BE2C (cell line): ENCODE results near the gene HIPK1.

Source experiments
- DNase-seq: peaks from one replicate; pipeline ENCODE4 v3.0.0-alpha.2; 2020
- H3K27me3 ChIP-seq: fragments of 250-450 bp; sonication (Bioruptor Pico); 2 replicates; pipeline ENCODE4 v1.5.1; 2020; ENCODE audit warnings: mild to moderate bottlenecking
- H3K36me3 ChIP-seq: fragments of 250-450 bp; sonication (Bioruptor Pico); 2 replicates; pipeline ENCODE4 v1.5.1; 2020; ENCODE audit warnings: mild to moderate bottlenecking
- H3K4me1 ChIP-seq: fragments of 250-450 bp; sonication (Bioruptor Pico); 2 replicates; pipeline ENCODE4 v1.5.1; 2020
- H3K4me3 ChIP-seq: 2 replicates; pipeline ENCODE4 v1.5.1; 2011; ENCODE audit warnings: low read depth, low read length
- H3K9me3 ChIP-seq: fragments of 250-450 bp; sonication (Bioruptor Pico); 2 replicates; pipeline ENCODE4 v1.5.1; 2020
- CTCF ChIP-seq: IDR thresholded peaks from 2 replicates; pipeline ENCODE4 v1.5.1; 2012; ENCODE audit warnings: mild to moderate bottlenecking, low read depth, low read length

The HIPK1 gene

GRCh38 chr1:113942527-113942926, 13.4 kb downstream of the HIPK1 start:
- Histone ChIP-seq H3K36me3 (peaks cover 30% of the 10 kb centered on the region), H3K4me1 (peaks cover 9% of the 10 kb centered on the region), H3K4me3 (no peak overlapping the region), H3K9me3 (no peaks in the 10 kb centered on the region; the same call in 1 of the 2 replicates), H3K27me3 (no peaks in the 10 kb centered on the region)
- no peak for TF ChIP-seq CTCF
- no peak for DNase-seq

GRCh38 chr1:113943028-113943811, 14.1 kb downstream of the HIPK1 start:
- no peak for DNase-seq
- Histone ChIP-seq H3K36me3 (peaks cover 30% of the 10 kb centered on the region), H3K4me3 (no peak overlapping the region), H3K4me1 (peaks cover 9% of the 10 kb centered on the region), H3K27me3 (no peaks in the 10 kb centered on the region), H3K9me3 (no peaks in the 10 kb centered on the region; the same call in 1 of the 2 replicates)
- no peak for TF ChIP-seq CTCF

GRCh38 chr1:113945329-113945728, 16.2 kb downstream of the HIPK1 start:
- Histone ChIP-seq H3K27me3 (no peaks in the 10 kb centered on the region), H3K9me3 (no peaks in the 10 kb centered on the region; the same call in 1 of the 2 replicates), H3K4me1 (peaks cover 9% of the 10 kb centered on the region), H3K36me3 (peaks cover 26% of the 10 kb centered on the region), H3K4me3 (no peak overlapping the region)
- DNase-seq = no peak
- no peak for TF ChIP-seq CTCF

DNA sequence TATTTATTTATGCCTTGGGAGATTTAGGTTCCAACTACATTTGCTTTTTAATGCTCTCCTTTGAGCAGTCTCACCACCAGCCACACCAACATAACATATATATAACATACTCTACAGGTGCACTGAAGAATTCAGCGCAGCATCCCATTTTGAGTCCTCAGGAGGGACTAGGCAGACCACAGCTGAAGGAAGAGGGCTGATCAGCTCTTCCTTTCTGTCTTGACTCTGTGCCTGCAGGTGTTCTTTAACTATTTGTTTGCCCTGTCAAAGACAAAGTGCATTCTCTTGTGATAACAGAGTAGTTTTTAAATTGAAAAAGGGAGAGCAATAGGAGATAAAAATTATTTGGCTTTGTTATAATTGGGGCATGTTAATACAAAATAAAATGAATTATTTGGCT, 17.0 kb downstream of the HIPK1 start:
- Histone ChIP-seq H3K36me3 (peaks cover 20% of the 10 kb centered on the region), H3K9me3 (no peaks in the 10 kb centered on the region; the same call in 1 of the 2 replicates), H3K4me1 (peaks cover 9% of the 10 kb centered on the region), H3K4me3 (no peak overlapping the region), H3K27me3 (no peaks in the 10 kb centered on the region)
- no peak for TF ChIP-seq CTCF
- no peak for DNase-seq

GRCh38 chr1:113946678-113947387, 17.7 kb downstream of the HIPK1 start:
- H3K9me3 ChIP-seq = no peaks in the 10 kb centered on the region; the same call in 1 of the 2 replicates
- TF ChIP-seq CTCF = no peak
- H3K27me3 ChIP-seq = no peaks in the 10 kb centered on the region
- peaks cover 15% of the 10 kb centered on the region for H3K36me3 ChIP-seq
- no peak for DNase-seq
- no peak overlapping the region for H3K4me3 ChIP-seq
- peaks cover 9% of the 10 kb centered on the region for H3K4me1 ChIP-seq
